ENCODE measurements around the gene NR1D1. TPM values are rescaled to one million over a fixed set of nuclear protein-coding genes. Genes with fewer than 3 reads are reported as not detected.

NR1D1 gene
- total RNA-seq, 1 donor from 2014 or later, result 3.6 TPM

GRCh38 chr17:40068584-40068916 is 31.8 kb downstream of the NR1D1 start:
- TF ChIP-seq, protein P1, sequence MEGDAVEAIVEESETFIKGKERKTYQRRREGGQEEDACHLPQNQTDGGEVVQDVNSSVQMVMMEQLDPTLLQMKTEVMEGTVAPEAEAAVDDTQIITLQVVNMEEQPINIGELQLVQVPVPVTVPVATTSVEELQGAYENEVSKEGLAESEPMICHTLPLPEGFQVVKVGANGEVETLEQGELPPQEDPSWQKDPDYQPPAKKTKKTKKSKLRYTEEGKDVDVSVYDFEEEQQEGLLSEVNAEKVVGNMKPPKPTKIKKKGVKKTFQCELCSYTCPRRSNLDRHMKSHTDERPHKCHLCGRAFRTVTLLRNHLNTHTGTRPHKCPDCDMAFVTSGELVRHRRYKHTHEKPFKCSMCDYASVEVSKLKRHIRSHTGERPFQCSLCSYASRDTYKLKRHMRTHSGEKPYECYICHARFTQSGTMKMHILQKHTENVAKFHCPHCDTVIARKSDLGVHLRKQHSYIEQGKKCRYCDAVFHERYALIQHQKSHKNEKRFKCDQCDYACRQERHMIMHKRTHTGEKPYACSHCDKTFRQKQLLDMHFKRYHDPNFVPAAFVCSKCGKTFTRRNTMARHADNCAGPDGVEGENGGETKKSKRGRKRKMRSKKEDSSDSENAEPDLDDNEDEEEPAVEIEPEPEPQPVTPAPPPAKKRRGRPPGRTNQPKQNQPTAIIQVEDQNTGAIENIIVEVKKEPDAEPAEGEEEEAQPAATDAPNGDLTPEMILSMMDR (IDR thresholded peaks at IDR 0.05; ENCODE audit: insufficient read depth, low read length, poor library complexity, severe bottlenecking), result no peak
- no peaks in the 10 kb centered on the region for H3K27me3 ChIP-seq (ENCODE audit: control insufficient read depth, insufficient read depth, low read length)
- H3K36me3 ChIP-seq (ENCODE audit: control insufficient read depth, insufficient read depth, low read length), result no peaks in the 10 kb centered on the region
- DNase-seq (ENCODE audit: low read depth), result no peak
- no peak overlapping the region for H3K4me3 ChIP-seq (ENCODE audit: low read depth, low read length)

DNA sequence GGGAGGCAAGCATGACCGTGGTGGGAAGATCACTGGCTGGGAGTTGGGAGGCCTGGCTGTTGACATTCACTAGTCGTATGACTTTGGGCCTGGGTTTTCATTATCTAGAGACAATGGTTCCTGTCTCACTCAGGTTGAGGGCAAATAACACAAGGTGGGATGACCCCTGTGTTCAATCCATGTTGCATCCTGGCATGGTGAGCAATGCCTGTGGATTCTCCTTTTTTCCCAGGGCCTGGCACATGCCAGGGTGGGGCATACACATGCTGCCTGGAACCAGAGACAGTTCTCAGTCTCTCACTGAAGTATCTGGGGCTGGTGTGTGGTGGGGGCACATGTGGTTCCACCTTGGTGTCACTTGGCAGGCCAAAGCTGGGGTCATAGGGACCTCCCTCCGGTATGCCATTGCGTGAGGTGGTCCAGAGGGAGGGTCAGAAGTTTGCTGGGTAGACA is 32.2 kb downstream of the NR1D1 start:
- H3K4me3 ChIP-seq (ENCODE audit: low read depth, low read length), result no peak overlapping the region
- no peaks in the 10 kb centered on the region for H3K27me3 ChIP-seq (ENCODE audit: control insufficient read depth, insufficient read depth, low read length)
- TF ChIP-seq, protein P1 (IDR thresholded peaks at IDR 0.05; ENCODE audit: insufficient read depth, low read length, poor library complexity, severe bottlenecking), result no peak
- H3K36me3 ChIP-seq (ENCODE audit: control insufficient read depth, insufficient read depth, low read length), result no peaks in the 10 kb centered on the region
- DNase-seq (ENCODE audit: low read depth), result no peak

- TF ChIP-seq, protein P1 (IDR thresholded peaks at IDR 0.05; ENCODE audit: insufficient read depth, low read length, poor library complexity, severe bottlenecking), result no peak
- H3K4me3 ChIP-seq (ENCODE audit: low read depth, low read length), result no peak overlapping the region
- H3K27me3 ChIP-seq (ENCODE audit: control insufficient read depth, insufficient read depth, low read length), result no peaks in the 10 kb centered on the region
- DNase-seq (ENCODE audit: low read depth), result no peak
- H3K36me3 ChIP-seq (ENCODE audit: control insufficient read depth, insufficient read depth, low read length), result no peaks in the 10 kb centered on the region
Observed at GRCh38 chr17:40067710-40068109, 32.7 kb downstream of the NR1D1 start.

- TF ChIP-seq, protein P1 (IDR thresholded peaks at IDR 0.05; ENCODE audit: insufficient read depth, low read length, poor library complexity, severe bottlenecking), result no peak
- H3K27me3 ChIP-seq (ENCODE audit: control insufficient read depth, insufficient read depth, low read length), result peaks cover 15% of the 10 kb centered on the region
- H3K36me3 ChIP-seq (ENCODE audit: control insufficient read depth, insufficient read depth, low read length), result no peaks in the 10 kb centered on the region
- DNase-seq (ENCODE audit: low read depth), result no peak
- H3K4me3 ChIP-seq (ENCODE audit: low read depth, low read length), result no peak overlapping the region
Observed at GRCh38 chr17:40065769-40066510, 34.4 kb downstream of the NR1D1 start.

- no peak for DNase-seq (ENCODE audit: low read depth)
Observed at GRCh38 chr17:40064971-40065768, 35.2 kb downstream of the NR1D1 start.

More at GRCh38 chr17:40064971-40065768, 35.2 kb downstream of the NR1D1 start:
- H3K4me3 ChIP-seq (ENCODE audit: low read depth, low read length), result peak overlapping the region; percentile 8
- H3K36me3 ChIP-seq (ENCODE audit: control insufficient read depth, insufficient read depth, low read length), result no peaks in the 10 kb centered on the region
- TF ChIP-seq, protein P1 (IDR thresholded peaks at IDR 0.05; ENCODE audit: insufficient read depth, low read length, poor library complexity, severe bottlenecking), result no peak
- peaks cover 16% of the 10 kb centered on the region for H3K27me3 ChIP-seq (ENCODE audit: control insufficient read depth, insufficient read depth, low read length)

Data from kidney epithelial cell (primary cell).